Neural cell (in vitro differentiated cells): ENCODE data around the gene CASR. TPM values are rescaled to one million over a fixed set of nuclear protein-coding genes. Genes with fewer than 3 reads are reported as not detected.
"Not testable (repeated sequence)": the region's sequence is repeated elsewhere in the genome, so short reads cannot be mapped to it uniquely, and the experiment has no call there.

Experiments
- H2AFZ ChIP-seq: fragments of 200-600, 300-800 bp; sonication (generic), shearing (Covaris generic); 2 replicates; pipeline ENCODE4 v1.6.0; 2014; ENCODE audit warnings: low read depth, mild to moderate bottlenecking, antibody characterized with exemption, low read length, moderate library complexity
- H3F3A ChIP-seq: fragments of 200-600 bp; shearing (Covaris generic); 2 replicates; pipeline ENCODE4 v1.6.1; 2016; ENCODE audit warnings: mild to moderate bottlenecking, moderate library complexity, mixed read lengths, antibody characterized with exemption, low read length; ENCODE audit not compliant: insufficient read depth, poor library complexity, severe bottlenecking
- H3K27ac ChIP-seq: fragments of 200-600, 300-800 bp; sonication (generic), shearing (Covaris generic); 2 replicates; pipeline ENCODE4 v1.5.1; 2014; ENCODE audit warnings: mild to moderate bottlenecking, low read length, moderate library complexity
- H3K27me3 ChIP-seq: fragments of 300-800, 200-600 bp; sonication (generic), shearing (Covaris generic); 2 replicates; pipeline ENCODE4 v1.6.0; 2014; ENCODE audit warnings: mild to moderate bottlenecking, low read depth, low read length, moderate library complexity; ENCODE audit not compliant: insufficient read depth
- H3K36me3 ChIP-seq: fragments of 300-800, 200-600 bp; sonication (generic), shearing (Covaris generic); 2 replicates; pipeline ENCODE4 v1.5.1; 2014; ENCODE audit warnings: mild to moderate bottlenecking, antibody characterized with exemption, low read length, moderate library complexity; ENCODE audit not compliant: insufficient read depth
- H3K4me2 ChIP-seq: fragments of 300-800, 200-600 bp; sonication (generic), shearing (Covaris generic); 2 replicates; pipeline ENCODE4 v1.6.0; 2014; ENCODE audit warnings: mild to moderate bottlenecking, low read length
- H3K4me3 ChIP-seq: fragments of 300-800, 200-600 bp; sonication (generic), shearing (Covaris generic); 2 replicates; pipeline ENCODE4 v1.5.1; 2014; ENCODE audit warnings: mild to moderate bottlenecking, low read length, moderate library complexity
- H3K79me2 ChIP-seq: fragments of 200-600 bp; shearing (Covaris generic); replicated peaks from 2 replicates; pipeline ENCODE4 v1.6.0; 2014; ENCODE audit warnings: mild to moderate bottlenecking, low read length, moderate library complexity; ENCODE audit not compliant: insufficient read depth
- H3K9ac ChIP-seq: fragments of 300-800, 200-600 bp; sonication (generic), shearing (Covaris generic); 2 replicates; pipeline ENCODE4 v1.6.1; 2016; ENCODE audit warnings: mild to moderate bottlenecking, low read length, mixed read lengths
- H3K9me2 ChIP-seq: fragments of 200-600 bp; shearing (Covaris generic); 2 replicates; pipeline ENCODE4 v1.6.1; 2016; ENCODE audit warnings: mild to moderate bottlenecking, low read length, mixed read lengths; ENCODE audit not compliant: insufficient read depth
- H3K9me3 ChIP-seq: fragments of 200-600, 300-800 bp; sonication (generic), shearing (Covaris generic); 2 replicates; pipeline ENCODE4 v1.6.1; 2016; ENCODE audit warnings: mild to moderate bottlenecking, mixed run types, low read length, moderate library complexity, mixed read lengths
- H4K20me1 ChIP-seq: fragments of 200-600 bp; shearing (Covaris generic); 2 replicates; pipeline ENCODE4 v1.6.1; 2016; ENCODE audit warnings: mild to moderate bottlenecking, mixed run types; ENCODE audit not compliant: insufficient read depth
- CTCF ChIP-seq: fragments of 450-650 bp; IDR thresholded peaks from 2 replicates; pipeline ENCODE4 v1.5.1; 2014; ENCODE audit warnings: antibody characterized with exemption, mild to moderate bottlenecking, moderate library complexity; ENCODE audit not compliant: poor library complexity, severe bottlenecking
- EZH2 ChIP-seq: fragments of 200-600, 300-800 bp; shearing (Covaris generic), sonication (generic); IDR thresholded peaks from 2 replicates; pipeline ENCODE4 v1.6.1; 2014; ENCODE audit warnings: antibody characterized with exemption, low read length, borderline replicate concordance, mild to moderate bottlenecking; ENCODE audit not compliant: insufficient read depth, poor library complexity, severe bottlenecking
- POLR2AphosphoS5 ChIP-seq: IDR thresholded peaks from 2 replicates; pipeline ENCODE4 v1.6.1; 2012
- RAD21 ChIP-seq: fragments of 450-650 bp; conservative IDR thresholded peaks from 2 replicates; pipeline ENCODE4 v1.6.1; 2014; ENCODE audit warnings: antibody characterized with exemption, mild to moderate bottlenecking, moderate library complexity
- REST ChIP-seq: IDR thresholded peaks from 2 replicates; pipeline ENCODE4 v1.6.1; 2012; ENCODE audit warnings: borderline replicate concordance
- SMC3 ChIP-seq: fragments of 450-650 bp; conservative IDR thresholded peaks from 2 replicates; pipeline ENCODE4 v1.6.1; 2014; ENCODE audit warnings: antibody characterized with exemption, mild to moderate bottlenecking, moderate library complexity; ENCODE audit not compliant: poor library complexity
- polyA plus RNA-seq: library from polyadenylated mRNA; depleted of rRNA; stranded (reverse); fragments of >200 nt; gene quantifications from 2 replicates; pipeline ENCODE4 v1.2.3, GENCODE V29; 2014

Gene CASR
- polyA plus RNA-seq, 1 donor from 2014 or later, result not detected

- Histone ChIP-seq H3K4me3 (no peak overlapping the region), H3K9ac (no peak overlapping the region), H3K9me2 (no peaks in the 10 kb centered on the region), H3F3A (no peaks in the 10 kb centered on the region), H3K27ac (no peak overlapping the region), H3K4me2 (no peak overlapping the region), H3K27me3 (no peaks in the 10 kb centered on the region), H3K9me3 (no peaks in the 10 kb centered on the region), H2AFZ (no peak overlapping the region), H3K36me3 (no peaks in the 10 kb centered on the region), H3K79me2 (no peaks in the 10 kb centered on the region), H4K20me1 (no peaks in the 10 kb centered on the region)
- no peak for TF ChIP-seq EZH2
- TF ChIP-seq REST, result no peak
- TF ChIP-seq CTCF, result no peak
- no peak for TF ChIP-seq SMC3
- no peak for TF ChIP-seq POLR2AphosphoS5
- no peak for TF ChIP-seq RAD21
These were observed 16.1 kb downstream of the CASR start for GRCh38 chr3:122199552-122199951.

- Histone ChIP-seq H3K4me2 (no peak overlapping the region), H3K9ac (no peak overlapping the region), H3K9me3 (no peaks in the 10 kb centered on the region), H2AFZ (no peak overlapping the region), H3K36me3 (no peaks in the 10 kb centered on the region), H3K4me3 (no peak overlapping the region), H4K20me1 (no peaks in the 10 kb centered on the region), H3K27ac (no peak overlapping the region), H3F3A (no peaks in the 10 kb centered on the region), H3K27me3 (no peaks in the 10 kb centered on the region), H3K79me2 (no peaks in the 10 kb centered on the region), H3K9me2 (no peaks in the 10 kb centered on the region)
- no peak for TF ChIP-seq CTCF
These were observed 17.2 kb downstream of the CASR start for GRCh38 chr3:122200661-122201060.

- H3K9me2 ChIP-seq, H4K20me1 ChIP-seq, H3K9me3 ChIP-seq, H3K4me3 ChIP-seq, H3F3A ChIP-seq, H3K9ac ChIP-seq, H3K36me3 ChIP-seq, H2AFZ ChIP-seq, H3K4me2 ChIP-seq, H3K79me2 ChIP-seq, H3K27ac ChIP-seq, H3K27me3 ChIP-seq: not testable (repeated sequence)
These were observed 18.0 kb downstream of the CASR start for GRCh38 chr3:122201476-122201875.
